ENCODE results near the gene CADPS. TPM values are rescaled to one million over a fixed set of nuclear protein-coding genes. Genes with fewer than 3 reads are reported as not detected.
"Not testable (repeated sequence)": the region's sequence is repeated elsewhere in the genome, so short reads cannot be mapped to it uniquely, and the experiment has no call there.

CADPS gene
- polyA plus RNA-seq, 3 donors: 1.2 to 2.4 (median 1.2) TPM

GRCh38 chr3:62604751-62605351 is 270.4 kb downstream of the CADPS start:
- no peak for DNase-seq (ENCODE audit: low read depth in 3 of 3, low spot score in 2 of 3)

- DNase-seq (ENCODE audit: low read depth in 3 of 3, low spot score in 2 of 3): no peak
Measured at GRCh38 chr3:62604298-62604697, 270.9 kb downstream of the CADPS start.

GRCh38 chr3:62602987-62603386 is 272.2 kb downstream of the CADPS start:
- DNase-seq (ENCODE audit: low read depth in 3 of 3, low spot score in 2 of 3): no peak

- no peak for DNase-seq (ENCODE audit: low read depth in 3 of 3, low spot score in 2 of 3)
Measured at GRCh38 chr3:62602129-62602770, 273.0 kb downstream of the CADPS start.

- DNase-seq (ENCODE audit: low read depth in 3 of 3, low spot score in 2 of 3): no peak
Measured at GRCh38 chr3:62601238-62602070, 273.8 kb downstream of the CADPS start.

- DNase-seq (ENCODE audit: low read depth in 3 of 3, low spot score in 2 of 3): no peak
Measured at GRCh38 chr3:62600033-62600432, 275.2 kb downstream of the CADPS start.

GRCh38 chr3:62597491-62597890 is 277.7 kb downstream of the CADPS start:
- no peak for DNase-seq (ENCODE audit: low read depth in 3 of 3, low spot score in 2 of 3)

GRCh38 chr3:62592408-62592807 is 282.8 kb downstream of the CADPS start:
- no peak for DNase-seq (ENCODE audit: low read depth in 3 of 3, low spot score in 2 of 3)

GRCh38 chr3:62589078-62589477 is 286.1 kb downstream of the CADPS start:
- DNase-seq (ENCODE audit: low read depth in 3 of 3, low spot score in 2 of 3): no peak

- DNase-seq (ENCODE audit: low read depth in 3 of 3, low spot score in 2 of 3): no peak
Measured at GRCh38 chr3:62587579-62588031, 287.6 kb downstream of the CADPS start.

GRCh38 chr3:62587169-62587568 is 288.0 kb downstream of the CADPS start:
- no peak for DNase-seq (ENCODE audit: low read depth in 3 of 3, low spot score in 2 of 3)

- DNase-seq (ENCODE audit: low read depth in 3 of 3, low spot score in 2 of 3): no peak
Measured at GRCh38 chr3:62586356-62586755, 288.9 kb downstream of the CADPS start.

- no peak for DNase-seq (ENCODE audit: low read depth in 3 of 3, low spot score in 2 of 3)
Measured at GRCh38 chr3:62585861-62586260, 289.4 kb downstream of the CADPS start.

- DNase-seq (ENCODE audit: low read depth in 3 of 3, low spot score in 2 of 3): no peak
Measured at GRCh38 chr3:62584636-62585035, 290.6 kb downstream of the CADPS start.

- no peak for DNase-seq (ENCODE audit: low read depth in 3 of 3, low spot score in 2 of 3)
Measured at GRCh38 chr3:62582495-62583172, 292.6 kb downstream of the CADPS start.

GRCh38 chr3:62580485-62580884 is 294.7 kb downstream of the CADPS start:
- not testable (repeated sequence) for DNase-seq (ENCODE audit: low read depth in 3 of 3, low spot score in 2 of 3)

- no peak for DNase-seq (ENCODE audit: low read depth in 3 of 3, low spot score in 2 of 3)
Measured at GRCh38 chr3:62577153-62577552, 298.1 kb downstream of the CADPS start.

- no peak for DNase-seq (ENCODE audit: low read depth in 3 of 3, low spot score in 2 of 3)
Measured at GRCh38 chr3:62574266-62574898, 300.8 kb downstream of the CADPS start.

- no peak for DNase-seq (ENCODE audit: low read depth in 3 of 3, low spot score in 2 of 3)
Measured at GRCh38 chr3:62571916-62572315, 303.3 kb downstream of the CADPS start.

GRCh38 chr3:62570888-62571287 is 304.3 kb downstream of the CADPS start:
- DNase-seq (ENCODE audit: low read depth in 3 of 3, low spot score in 2 of 3): no peak

- DNase-seq (ENCODE audit: low read depth in 3 of 3, low spot score in 2 of 3): no peak
Measured at GRCh38 chr3:62569609-62570008, 305.6 kb downstream of the CADPS start.
